CD4-positive, alpha-beta T cell treated with Interleukin-21 for 1 hour (primary cell): Measurements from ENCODE around the gene HSDL2.
A peak's percentile ranks its signal among the peaks of the same experiment; 100 is the strongest.
"Not testable (repeated sequence)": the region's sequence is repeated elsewhere in the genome, so short reads cannot be mapped to it uniquely, and the experiment has no call there.

Experiments used
- DNase-seq: peaks from one replicate; pipeline ENCODE4 v3.0.0-alpha.2; 2020

Gene HSDL2

GRCh38 chr9:112401175-112401815 lies 21.4 kb downstream of the HSDL2 start:
- no peak for DNase-seq

DNA sequence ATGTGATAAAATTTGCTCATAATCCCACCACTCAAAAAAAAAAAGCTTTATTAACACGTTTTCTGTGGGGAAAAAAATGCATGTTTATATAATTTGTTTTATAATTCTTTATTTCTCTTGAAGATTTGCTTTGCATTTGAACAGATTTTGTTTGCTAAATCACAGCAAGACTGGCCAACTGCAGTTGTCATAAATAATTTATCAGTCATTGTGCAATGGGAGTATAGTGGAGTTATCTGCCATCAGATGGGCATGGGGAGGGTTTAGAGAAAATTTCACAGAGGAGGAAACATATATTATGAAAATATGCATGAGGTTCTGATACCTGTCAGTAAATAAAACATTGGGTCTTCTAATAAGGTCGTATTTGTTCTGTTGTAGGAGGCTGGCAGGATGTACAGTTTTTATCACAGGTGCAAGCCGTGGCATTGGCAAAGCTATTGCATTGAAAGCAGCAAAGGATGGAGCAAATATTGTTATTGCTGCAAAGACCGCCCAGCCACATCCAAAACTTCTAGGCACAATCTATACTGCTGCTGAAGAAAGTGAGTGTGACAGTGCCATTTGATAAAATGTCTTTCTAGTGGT lies 23.8 kb downstream of the HSDL2 start:
- DNase-seq, result no peak

- no peak for DNase-seq
These were observed 24.6 kb downstream of the HSDL2 start for GRCh38 chr9:112404508-112404932.

DNA sequence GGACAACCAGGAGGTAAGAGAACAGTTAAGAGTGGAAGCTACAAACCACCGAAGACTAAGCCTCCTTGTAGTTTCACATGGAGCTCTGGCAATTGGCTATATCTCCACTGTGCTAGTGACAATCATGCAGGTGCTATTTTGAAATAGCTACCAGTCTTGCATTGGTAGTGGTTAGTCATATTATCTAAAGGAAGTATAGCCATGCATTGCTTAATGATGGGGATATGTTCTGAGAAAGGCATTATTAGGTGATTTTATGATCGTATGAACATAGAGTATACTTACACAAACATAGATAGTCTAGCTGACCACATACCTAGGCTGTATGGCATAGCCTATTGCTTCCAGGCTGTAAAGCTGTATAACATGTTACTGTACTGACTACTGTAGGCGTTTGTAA lies 28.4 kb downstream of the HSDL2 start:
- no peak for DNase-seq

- no peak for DNase-seq
These were observed 28.9 kb downstream of the HSDL2 start for GRCh38 chr9:112408819-112409218.

DNA sequence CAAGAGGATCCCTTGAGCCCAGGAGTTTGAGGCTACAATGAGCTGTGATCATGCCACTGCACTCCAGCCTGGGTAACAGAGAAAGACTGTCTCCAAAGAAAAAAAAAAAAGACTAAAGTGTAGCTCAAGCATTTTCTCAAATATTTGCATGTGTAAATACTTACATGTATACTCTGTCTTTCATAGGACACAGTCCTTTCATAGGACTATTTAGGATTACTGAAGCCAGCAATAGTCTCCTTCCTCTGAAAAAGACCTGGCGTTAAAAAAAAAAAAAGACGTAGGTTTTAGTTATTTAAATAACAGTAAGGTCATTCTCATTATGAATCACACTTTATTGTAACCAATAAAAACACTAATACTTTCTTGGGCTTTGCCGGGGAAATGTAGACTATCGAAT lies 29.9 kb downstream of the HSDL2 start:
- DNase-seq, result no peak

DNA sequence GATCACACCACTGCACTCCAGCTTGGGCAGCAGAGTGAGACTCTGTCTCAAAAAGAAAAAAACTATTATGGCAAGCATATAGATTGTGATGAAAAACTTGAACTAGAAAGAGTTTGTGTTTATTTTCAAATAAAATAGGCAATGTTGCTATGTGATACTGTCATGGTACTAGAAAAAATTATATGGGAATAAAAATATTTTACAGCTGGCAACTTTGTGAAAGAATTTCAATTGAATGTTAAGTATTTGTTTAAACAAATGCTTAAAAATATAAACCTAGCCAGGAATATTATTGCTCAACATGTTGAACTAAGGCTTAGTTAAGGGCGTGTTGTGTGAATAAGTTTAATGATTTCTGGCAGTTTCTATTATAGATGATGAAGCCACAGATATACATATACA lies 31.7 kb downstream of the HSDL2 start:
- DNase-seq, result no peak

DNA sequence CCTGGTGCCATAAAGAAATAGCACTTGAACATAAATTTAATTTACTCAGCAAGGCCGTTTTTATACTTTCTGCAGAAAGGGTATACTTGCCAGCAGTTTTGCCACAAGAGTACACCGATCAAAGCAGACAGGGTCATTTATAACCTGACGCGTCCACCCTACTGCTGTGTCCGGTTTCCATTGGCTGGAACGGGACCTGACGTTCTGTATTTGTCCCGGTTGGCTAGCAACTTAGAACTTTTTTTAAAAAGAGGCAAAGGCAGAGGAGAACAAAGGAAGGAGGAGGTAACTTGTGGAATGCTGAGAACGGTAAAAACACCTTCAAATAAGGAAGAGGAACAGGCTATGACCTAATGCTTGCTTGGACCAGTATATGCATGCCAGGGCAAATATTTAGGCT lies 33.8 kb downstream of the HSDL2 start:
- not testable (repeated sequence) for DNase-seq

GRCh38 chr9:112420208-112420607 lies 40.3 kb downstream of the HSDL2 start:
- no peak for DNase-seq

- DNase-seq, result no peak
These were observed 41.9 kb downstream of the HSDL2 start for GRCh38 chr9:112421771-112422222.

DNA sequence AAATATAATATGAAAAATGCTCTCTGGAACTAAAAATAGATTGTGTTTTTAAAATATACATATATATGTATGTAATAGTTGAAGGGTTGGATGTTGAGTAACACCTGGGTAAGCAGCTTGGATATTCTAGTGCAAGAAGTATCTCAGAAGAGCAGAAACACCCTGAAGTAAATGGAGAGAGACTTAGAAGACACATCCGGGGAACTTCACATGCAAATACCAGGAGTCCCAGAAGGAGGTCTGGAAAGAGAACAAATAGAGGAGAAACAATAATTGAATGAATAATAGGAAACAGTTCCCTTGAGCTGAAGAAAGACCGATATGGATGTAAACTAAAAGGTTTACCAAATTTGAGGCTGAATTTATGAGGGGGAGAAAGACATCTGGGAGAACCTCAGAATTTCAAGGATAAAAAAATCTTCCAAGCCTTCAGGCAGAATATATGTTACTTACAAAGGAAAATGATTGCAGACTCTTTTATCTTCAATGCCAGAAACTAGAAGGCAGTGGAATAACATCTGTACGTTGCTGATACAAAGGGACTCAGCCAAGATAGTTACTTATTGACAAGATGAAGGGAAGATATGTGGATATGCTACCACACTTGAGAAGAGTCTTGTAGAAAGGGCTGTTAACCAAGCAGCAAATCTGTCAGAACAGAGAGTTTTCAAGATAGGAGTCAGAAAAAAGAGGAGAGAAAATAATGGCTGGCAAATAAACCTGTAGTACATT lies 42.7 kb downstream of the HSDL2 start:
- DNase-seq, result no peak

- no peak for DNase-seq
These were observed 50.2 kb downstream of the HSDL2 start for GRCh38 chr9:112430006-112430522.

GRCh38 chr9:112433499-112434392 lies 53.8 kb downstream of the HSDL2 start:
- no peak for DNase-seq

GRCh38 chr9:112434487-112434886 lies 54.6 kb downstream of the HSDL2 start:
- DNase-seq, result no peak

DNA sequence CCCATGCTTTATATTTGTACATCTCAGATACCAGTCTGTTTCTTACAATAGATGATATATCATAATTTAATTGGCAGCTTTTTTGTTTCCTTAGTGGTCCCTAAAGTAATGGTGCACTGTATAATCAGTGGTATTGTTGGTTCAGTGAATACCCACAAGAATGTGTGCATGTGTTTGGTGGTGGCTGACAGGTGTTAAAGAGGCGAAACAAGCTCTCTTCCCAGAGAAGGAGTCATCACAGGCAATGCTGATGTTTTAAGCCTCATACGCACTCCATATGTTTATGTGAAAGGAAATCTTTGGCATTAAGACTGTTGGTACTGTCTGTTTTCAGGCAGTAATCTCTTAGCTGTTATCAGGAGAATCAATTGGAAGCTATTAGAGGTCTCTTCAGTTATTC lies 57.5 kb downstream of the HSDL2 start:
- DNase-seq, result no peak

- DNase-seq, result no peak
These were observed 59.3 kb downstream of the HSDL2 start for GRCh38 chr9:112439171-112439570.

GRCh38 chr9:112439825-112440224 lies 59.9 kb downstream of the HSDL2 start:
- no peak for DNase-seq

DNA sequence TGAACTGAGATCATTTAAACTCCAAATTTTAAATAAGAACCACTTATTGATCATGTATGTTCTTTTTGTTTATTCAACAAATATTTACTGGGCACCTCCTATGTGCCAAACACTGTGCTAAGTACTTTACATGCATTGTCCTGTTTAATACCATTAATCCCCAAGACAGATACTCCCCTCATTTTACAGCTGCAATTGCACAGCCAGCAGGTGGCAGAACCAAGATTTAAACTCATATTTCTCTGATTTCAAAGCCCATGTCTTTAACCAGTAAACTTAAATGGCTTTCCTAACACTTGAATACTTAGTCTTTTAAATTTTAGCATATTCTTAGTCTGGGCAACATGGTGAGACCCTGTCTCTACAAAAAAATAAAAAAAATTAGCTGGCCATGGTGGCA lies 63.3 kb downstream of the HSDL2 start:
- DNase-seq, result peak; percentile 46

GRCh38 chr9:112443636-112444035 lies 63.7 kb downstream of the HSDL2 start:
- DNase-seq, result no peak

DNA sequence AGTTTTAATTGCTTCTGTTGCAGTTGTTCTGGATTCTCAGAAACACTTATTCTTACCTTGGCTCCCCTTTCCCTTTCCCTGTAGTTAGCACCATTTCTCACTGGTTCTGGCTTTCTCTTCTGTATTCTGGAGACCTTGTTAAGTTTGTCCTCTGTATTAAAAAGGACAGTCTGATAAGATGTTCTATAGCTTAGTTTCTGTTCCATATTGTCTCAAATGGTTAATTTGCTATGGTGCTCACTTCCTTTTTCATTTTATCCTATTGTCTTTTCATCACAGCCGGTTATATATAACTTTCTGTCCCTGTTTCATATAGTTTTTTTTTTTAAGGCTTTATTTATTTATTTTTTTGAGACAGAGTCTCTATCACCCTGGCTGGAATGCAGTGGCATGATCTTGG lies 65.3 kb downstream of the HSDL2 start:
- no peak for DNase-seq

DNA sequence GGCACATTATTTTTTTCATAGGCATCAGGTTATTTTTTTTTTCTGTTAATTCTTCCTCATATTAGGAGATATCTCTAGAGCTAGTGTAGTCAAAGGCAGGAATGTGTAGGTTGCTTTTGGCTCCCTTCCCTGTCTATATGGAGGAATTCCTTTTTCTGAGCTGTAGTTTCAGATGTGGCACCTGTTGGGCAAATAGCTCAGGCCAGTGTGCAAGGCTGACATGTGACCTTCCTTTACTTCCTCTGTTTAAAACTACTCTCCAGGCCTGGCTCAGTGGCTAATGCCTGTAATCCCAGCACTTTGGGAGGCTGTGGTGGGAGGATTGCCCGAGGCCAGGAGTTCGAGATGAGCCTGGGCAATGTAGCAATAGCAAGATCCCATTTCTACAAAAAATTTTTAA lies 66.2 kb downstream of the HSDL2 start:
- no peak for DNase-seq

- DNase-seq, result no peak
These were observed 66.6 kb downstream of the HSDL2 start for GRCh38 chr9:112446526-112446925.

GRCh38 chr9:112447283-112447761 lies 67.4 kb downstream of the HSDL2 start:
- DNase-seq, result no peak
